WTC11 (cell line): Measurements from ENCODE around the gene IFNAR1. TPM values are rescaled to one million over a fixed set of nuclear protein-coding genes. Genes with fewer than 3 reads are reported as not detected.

Experiments
- ATAC-seq: fragments of 200-7000 bp; cut with Tn5 transposase; 2 replicates; pipeline ENCODE4 v1.10.0; 2021; ENCODE audit warnings: mild to moderate bottlenecking, moderate library complexity
- CTCF ChIA-PET: fragments of 300-600 bp; sonication (Branson Sonifier 250); formaldehyde crosslinking; loops from one replicate; lab custom pipeline; 2021; ENCODE audit warnings: antibody characterized with exemption; lab: Charles Lee
- POLR2A ChIA-PET: fragments of 350-600 bp; sonication (Branson Sonifier 250); formaldehyde crosslinking; loops from one replicate; lab custom pipeline; 2021; ENCODE audit warnings: antibody characterized with exemption; lab: Charles Lee
- DNase-seq: peaks from one replicate; pipeline ENCODE4 v3.0.0; 2021; ENCODE audit warnings: low spot score
- H3K27ac Mint-ChIP-seq: 2 replicates; pipeline ENCODE4 v1.8.0; 2021; ENCODE audit warnings: mixed read lengths
- H3K27me3 Mint-ChIP-seq: 2 replicates; pipeline ENCODE4 v1.8.0; 2021; ENCODE audit warnings: low read depth, mild to moderate bottlenecking, moderate library complexity, mixed read lengths
- H3K36me3 Mint-ChIP-seq: 2 replicates; pipeline ENCODE4 v1.8.0; 2021; ENCODE audit warnings: mixed read lengths
- H3K4me1 Mint-ChIP-seq: 2 replicates; pipeline ENCODE4 v1.8.0; 2022; ENCODE audit warnings: mixed read lengths
- H3K4me3 Mint-ChIP-seq: 2 replicates; pipeline ENCODE4 v1.8.0; 2021; ENCODE audit warnings: mild to moderate bottlenecking, moderate library complexity, mixed read lengths
- H3K9me3 Mint-ChIP-seq: 2 replicates; pipeline ENCODE4 v1.8.0; 2021; ENCODE audit warnings: mixed read lengths
- AFF4 ChIP-seq: sonication (generic); formaldehyde crosslinking; IDR thresholded peaks from 2 replicates; pipeline ENCODE4 v1.8.1; 2023; ENCODE audit warnings: mild to moderate bottlenecking, missing genetic modification reagents, borderline replicate concordance
- ARID4B ChIP-seq: sonication (generic); formaldehyde crosslinking; IDR thresholded peaks from 2 replicates; pipeline ENCODE4 v1.8.0; 2023; ENCODE audit warnings: missing genetic modification reagents, mild to moderate bottlenecking, borderline replicate concordance
- ATF2 ChIP-seq: sonication (generic); formaldehyde crosslinking; IDR thresholded peaks from 2 replicates; pipeline ENCODE4 v1.8.1; 2022; ENCODE audit warnings: low read depth, missing genetic modification reagents, borderline replicate concordance
- CDX4 ChIP-seq: fragments of 250-450 bp; sonication (Bioruptor Pico); IDR thresholded peaks from 2 replicates; pipeline ENCODE4 v1.9.0; 2021; ENCODE audit warnings: moderate library complexity, mild to moderate bottlenecking, inconsistent platforms, borderline replicate concordance
- CTCF ChIP-seq: fragments of 200-600 bp; IDR thresholded peaks from 2 replicates; pipeline ENCODE4 v1.8.0; 2022; ENCODE audit warnings: antibody characterized with exemption
- E2F1 ChIP-seq: sonication (generic); formaldehyde crosslinking; IDR thresholded peaks from 2 replicates; pipeline ENCODE4 v1.8.0; 2022; ENCODE audit warnings: mild to moderate bottlenecking, missing genetic modification reagents
- HMGA2 ChIP-seq: fragments of 250-450 bp; sonication (Bioruptor Pico); IDR thresholded peaks from 2 replicates; pipeline ENCODE4 v1.4.0; 2021; ENCODE audit warnings: mild to moderate bottlenecking, moderate library complexity
- JUN ChIP-seq: sonication (generic); formaldehyde crosslinking; IDR thresholded peaks from 2 replicates; pipeline ENCODE4 v1.8.0; 2023; ENCODE audit warnings: mild to moderate bottlenecking, missing genetic modification reagents
- MXD4 ChIP-seq: fragments of 250-450 bp; sonication (Bioruptor Pico); IDR thresholded peaks from 2 replicates; pipeline ENCODE4 v1.8.0; 2021; ENCODE audit warnings: mild to moderate bottlenecking, moderate library complexity, borderline replicate concordance
- OVOL2 ChIP-seq: fragments of 250-450 bp; sonication (Bioruptor Pico); IDR thresholded peaks from 2 replicates; pipeline ENCODE4 v1.9.0; 2021; ENCODE audit warnings: mild to moderate bottlenecking, borderline replicate concordance
- RORB ChIP-seq: fragments of 250-450 bp; sonication (Bioruptor Pico); IDR thresholded peaks from 2 replicates; pipeline ENCODE4 v1.9.0; 2021; ENCODE audit warnings: mild to moderate bottlenecking
- SMAD3 ChIP-seq: sonication (generic); formaldehyde crosslinking; IDR thresholded peaks from 2 replicates; pipeline ENCODE4 v1.8.0; 2022; ENCODE audit warnings: missing genetic modification reagents, mild to moderate bottlenecking, borderline replicate concordance
- SP1 ChIP-seq: sonication (generic); formaldehyde crosslinking; conservative IDR thresholded peaks from 2 replicates; pipeline ENCODE4 v1.8.1; 2022; ENCODE audit warnings: missing genetic modification reagents
- ZBTB43 ChIP-seq: sonication (generic); formaldehyde crosslinking; IDR thresholded peaks from 2 replicates; pipeline ENCODE4 v1.8.1; 2023; ENCODE audit warnings: mild to moderate bottlenecking, missing genetic modification reagents
- ZMAT4 ChIP-seq: fragments of 250-450 bp; sonication (Bioruptor Pico); IDR thresholded peaks from 2 replicates; pipeline ENCODE4 v1.9.0; 2021; ENCODE audit warnings: mild to moderate bottlenecking
- ZNF121 ChIP-seq: sonication (generic); formaldehyde crosslinking; IDR thresholded peaks from 2 replicates; pipeline ENCODE4 v1.8.0; 2023; ENCODE audit warnings: missing genetic modification reagents
- ZNF232 ChIP-seq: sonication (generic); formaldehyde crosslinking; IDR thresholded peaks from 2 replicates; pipeline ENCODE4 v1.8.0; 2022; ENCODE audit warnings: mild to moderate bottlenecking, missing genetic modification reagents
- total RNA-seq: library from RNA; stranded (reverse); gene quantifications from 3 replicates; pipeline ENCODE4 v1.2.3, GENCODE V29; 2021

The IFNAR1 gene
- total RNA-seq, 1 experiment from 2014 or later: 12.2 TPM

- Mint-ChIP-seq H3K36me3 (no peaks in the 10 kb centered on the region), H3K9me3 (no peaks in the 10 kb centered on the region), H3K27ac (no peak overlapping the region), H3K4me3 (no peak overlapping the region), H3K4me1 (peaks cover 2% of the 10 kb centered on the region; the same call in 1 of the 2 replicates), H3K27me3 (no peaks in the 10 kb centered on the region)
- no peak for ATAC-seq
- ChIA-PET CTCF (interaction anchor here (1.0 to 2.9 kb wide), 5 partner anchors 8 to 228 kb away, joined by 3 to 10 read pairs (median 4); no protein-coding TSS in a partner anchor), POLR2A (no interaction called here)
- no peak for DNase-seq
- TF ChIP-seq OVOL2: no peak
- no peak for TF ChIP-seq AFF4 (CRISPR knock-in tag)
Observed at GRCh38 chr21:33377221-33377920, 52.6 kb downstream of the IFNAR1 start.

GRCh38 chr21:33378081-33378480, 53.3 kb downstream of the IFNAR1 start:
- Mint-ChIP-seq H3K4me3 (no peak overlapping the region), H3K9me3 (no peaks in the 10 kb centered on the region), H3K27ac (no peak overlapping the region), H3K36me3 (no peaks in the 10 kb centered on the region), H3K4me1 (peaks cover 7% of the 10 kb centered on the region), H3K27me3 (no peaks in the 10 kb centered on the region)
- ChIA-PET POLR2A (no interaction called here), CTCF (interaction anchor here (2.9 kb wide), 1 partner anchor 17 kb away, joined by 10 read pairs; no protein-coding TSS in a partner anchor)
- no peak for ATAC-seq
- no peak for DNase-seq
- TF ChIP-seq ARID4B (CRISPR knock-in tag): no peak
- TF ChIP-seq CTCF: no peak
- no peak for TF ChIP-seq JUN (CRISPR knock-in tag)
- TF ChIP-seq RORB (CRISPR knock-in tag): no peak
- TF ChIP-seq MXD4: no peak
- TF ChIP-seq ATF2 (CRISPR knock-in tag): no peak
- TF ChIP-seq SMAD3 (CRISPR knock-in tag): no peak
- TF ChIP-seq ZBTB43 (CRISPR knock-in tag): no peak
- TF ChIP-seq CDX4 (CRISPR knock-in tag): no peak
- TF ChIP-seq E2F1 (CRISPR knock-in tag): no peak
- TF ChIP-seq HMGA2 (CRISPR knock-in tag): no peak
- no peak for TF ChIP-seq ZNF232 (CRISPR knock-in tag)
- no peak for TF ChIP-seq ZMAT4 (CRISPR knock-in tag)
- TF ChIP-seq SP1 (CRISPR knock-in tag): no peak
- no peak for TF ChIP-seq ZNF121 (CRISPR knock-in tag)
